ENCODE results near the gene CXCL10.
A peak's percentile ranks its signal among the peaks of the same experiment; 100 is the strongest.
"Not testable (repeated sequence)": the region's sequence is repeated elsewhere in the genome, so short reads cannot be mapped to it uniquely, and the experiment has no call there.

CXCL10 gene

DNA sequence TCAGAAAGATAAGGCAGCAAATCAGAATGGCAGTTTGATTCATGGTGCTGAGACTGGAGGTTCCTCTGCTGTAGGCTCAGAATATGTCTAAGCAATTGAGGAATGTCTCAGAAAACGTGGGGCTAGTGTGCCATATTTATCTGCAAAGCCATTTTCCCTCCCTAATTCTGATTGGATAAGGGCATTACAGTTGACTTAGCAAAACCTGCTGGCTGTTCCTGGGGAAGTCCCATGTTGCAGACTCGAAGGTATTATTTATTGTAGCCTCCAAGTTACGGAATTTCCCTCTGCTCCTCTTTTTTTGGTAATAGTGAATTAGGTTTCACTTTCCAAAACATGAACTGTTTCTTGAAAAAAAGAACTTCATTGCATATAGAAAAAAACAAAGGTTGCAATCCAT lies at the start of gene CXCL10:
Gene CXCL10, minus strand, starts transcription at position 109 of the 400 bp plus-strand sequence. Its CDS starts 66 bp downstream, at position 43.
- no peak for DNase-seq

DNA sequence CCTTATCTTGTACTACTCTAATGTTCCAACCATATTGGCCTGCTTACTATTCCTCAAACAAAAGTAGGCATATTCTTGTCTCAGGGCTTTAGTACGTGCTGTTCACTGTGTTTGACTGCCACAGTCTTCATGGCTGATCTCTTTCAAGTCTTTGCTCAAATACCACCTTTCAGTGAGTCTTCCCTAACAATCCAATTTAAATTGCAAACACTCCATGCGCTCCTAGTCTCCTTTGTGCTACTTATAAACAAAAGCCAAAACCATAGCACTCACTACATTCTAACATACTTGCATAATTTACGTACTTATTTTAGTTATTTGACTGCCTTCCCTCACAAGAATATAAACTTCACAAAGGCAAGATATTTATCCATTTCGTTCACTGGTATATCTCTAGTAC lies 49.5 kb upstream of the CXCL10 start:
- no peak for DNase-seq

DNA sequence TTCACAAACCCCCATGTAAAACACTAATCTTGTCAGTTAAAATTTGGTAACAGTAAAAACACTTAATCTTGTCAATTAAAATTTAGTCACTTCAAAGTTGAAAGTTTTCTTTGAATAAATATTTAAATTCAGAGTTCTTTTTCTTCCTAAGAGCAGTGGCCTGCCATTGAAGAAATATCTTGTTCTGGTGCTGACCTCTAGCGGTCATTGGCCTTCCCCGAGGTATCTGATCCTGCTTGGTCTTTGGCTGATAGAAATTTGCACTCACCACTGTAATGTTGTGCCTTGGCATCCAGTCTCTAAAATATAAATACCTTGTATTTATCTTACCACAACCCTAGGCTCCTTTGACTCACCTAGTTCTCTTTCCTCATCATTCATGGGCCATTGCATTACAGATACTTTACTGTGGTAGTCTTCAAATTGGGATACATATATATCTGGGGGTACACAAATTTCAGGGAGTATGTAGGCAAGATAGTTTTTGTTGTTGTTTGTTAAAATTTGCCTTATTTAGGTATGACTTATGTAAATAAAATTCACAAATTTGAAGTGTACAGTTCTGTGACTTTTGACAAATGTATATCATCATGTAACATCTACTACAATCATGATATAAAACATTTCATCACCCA lies 44.5 kb upstream of the CXCL10 start:
- DNase-seq: peak; percentile 81

DNA sequence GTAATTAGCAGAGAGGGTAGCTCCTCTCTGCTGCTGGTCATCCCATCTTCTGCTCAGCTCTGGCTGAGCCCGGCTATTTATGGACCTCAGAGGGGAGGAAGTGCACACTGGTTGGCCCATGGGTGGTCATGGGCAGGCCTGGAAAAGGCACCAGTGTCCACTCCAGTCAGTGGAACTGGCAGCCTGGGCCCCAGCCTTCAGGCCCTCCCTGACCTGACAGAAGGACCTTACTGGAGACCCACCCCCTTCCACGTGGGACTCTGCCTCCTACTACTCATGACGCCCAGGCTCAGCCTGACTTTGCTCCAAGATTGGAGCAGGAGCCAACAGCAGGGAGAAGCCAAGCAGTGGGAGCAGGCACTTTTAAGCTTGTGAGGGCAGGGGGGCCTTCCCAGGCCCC lies 43.2 kb upstream of the CXCL10 start:
- DNase-seq: no peak

DNA sequence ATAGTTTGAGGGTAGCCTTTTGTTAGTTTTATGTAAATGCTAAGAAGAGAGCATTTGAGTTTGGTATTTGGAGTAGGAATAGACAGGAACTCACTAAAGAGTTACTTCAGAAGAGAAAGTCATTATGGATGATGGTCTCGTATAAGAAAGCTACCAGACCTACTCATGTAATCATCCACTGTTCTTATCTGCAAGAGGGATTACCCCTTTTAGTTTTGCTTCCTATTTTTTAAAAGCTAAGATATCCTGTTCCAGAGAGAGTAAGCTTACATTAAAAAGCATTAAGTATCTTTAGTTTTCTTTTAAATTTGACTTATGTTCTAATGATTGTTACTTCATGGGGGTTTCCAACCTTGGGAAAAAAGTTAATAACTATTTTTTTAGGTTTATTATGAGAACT lies 38.7 kb upstream of the CXCL10 start:
- DNase-seq: no peak

DNA sequence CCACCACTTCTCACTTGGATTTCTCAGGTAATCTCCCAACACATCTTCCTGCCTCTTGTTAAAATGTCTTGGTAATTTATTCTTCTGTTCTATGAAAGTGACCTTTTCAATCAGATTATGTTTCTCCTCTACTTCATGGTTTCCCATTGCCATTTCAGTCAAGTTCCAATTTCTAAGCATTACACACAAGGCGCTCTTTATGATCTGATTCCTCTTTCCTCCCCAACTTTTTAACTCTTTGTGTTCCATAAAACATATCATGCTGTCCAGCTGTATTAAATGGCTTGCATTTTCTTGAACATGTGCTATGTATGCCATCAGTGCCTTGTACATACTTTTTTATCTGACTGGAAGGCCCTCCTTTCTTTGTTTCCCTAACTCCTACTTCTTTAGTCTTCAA lies 38.1 kb upstream of the CXCL10 start:
- no peak for DNase-seq

DNA sequence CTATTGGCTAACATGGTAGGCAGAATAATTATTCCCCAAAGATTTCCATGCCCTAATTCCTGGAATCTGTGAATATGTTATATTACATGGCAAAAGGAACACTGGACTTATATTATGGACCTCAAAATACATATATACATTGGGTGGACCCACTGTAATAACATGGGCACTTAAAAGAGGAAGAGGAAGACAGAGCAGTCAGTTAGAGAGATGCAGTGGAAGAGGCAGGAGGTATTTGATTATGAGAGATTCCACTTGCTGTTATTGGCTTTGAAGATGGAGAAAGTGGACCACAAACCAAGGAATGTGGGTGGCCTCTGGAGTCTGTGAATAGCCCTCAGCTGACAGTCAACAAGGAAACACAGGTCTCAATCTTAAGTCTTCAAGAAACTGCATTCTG lies 37.2 kb upstream of the CXCL10 start:
- no peak for DNase-seq

DNA sequence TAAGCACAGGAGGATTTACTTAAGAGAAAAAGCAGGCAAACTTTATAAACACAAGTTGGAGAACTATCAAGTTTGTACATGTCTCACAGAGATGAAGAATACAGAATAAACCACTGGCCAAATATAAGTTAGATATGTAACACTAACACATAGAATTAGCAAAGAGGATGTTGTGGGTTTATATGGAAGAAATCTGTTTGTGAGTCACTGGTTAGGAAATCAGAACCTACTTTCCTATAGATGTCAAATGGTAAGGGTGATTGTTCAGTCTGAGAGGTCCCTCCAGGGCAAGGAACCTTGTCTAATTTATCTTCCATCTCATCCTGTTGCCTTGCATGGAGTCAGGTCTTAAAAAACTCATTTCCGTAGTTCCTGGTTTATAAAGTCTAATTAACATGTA lies 36.5 kb upstream of the CXCL10 start:
- no peak for DNase-seq

DNA sequence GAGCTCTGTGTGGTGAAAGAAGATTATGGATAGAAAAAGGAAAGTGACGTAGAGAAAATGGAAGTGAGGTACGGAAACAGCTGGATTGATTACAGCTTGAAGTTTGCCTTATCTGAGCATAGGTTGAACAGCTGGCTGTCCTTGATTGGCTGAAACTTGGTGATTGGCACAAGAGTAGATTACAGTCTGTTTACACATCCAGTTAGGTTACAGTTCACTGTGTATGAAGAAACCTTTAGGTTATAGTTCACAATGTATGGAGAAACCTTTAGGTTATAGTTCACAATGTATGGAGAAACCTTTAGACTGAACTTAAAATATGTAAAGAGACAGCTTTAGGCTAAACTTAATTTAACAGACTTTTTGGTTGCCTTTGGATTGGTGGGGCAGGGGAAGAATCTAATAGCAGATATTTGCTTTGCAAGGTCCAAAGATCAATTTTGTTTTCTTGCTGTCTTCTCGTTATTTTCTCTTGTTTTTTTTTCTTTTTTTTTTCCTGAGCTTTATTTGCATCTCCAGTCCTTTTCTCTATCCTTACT lies 35.7 kb upstream of the CXCL10 start:
- DNase-seq: no peak

DNA sequence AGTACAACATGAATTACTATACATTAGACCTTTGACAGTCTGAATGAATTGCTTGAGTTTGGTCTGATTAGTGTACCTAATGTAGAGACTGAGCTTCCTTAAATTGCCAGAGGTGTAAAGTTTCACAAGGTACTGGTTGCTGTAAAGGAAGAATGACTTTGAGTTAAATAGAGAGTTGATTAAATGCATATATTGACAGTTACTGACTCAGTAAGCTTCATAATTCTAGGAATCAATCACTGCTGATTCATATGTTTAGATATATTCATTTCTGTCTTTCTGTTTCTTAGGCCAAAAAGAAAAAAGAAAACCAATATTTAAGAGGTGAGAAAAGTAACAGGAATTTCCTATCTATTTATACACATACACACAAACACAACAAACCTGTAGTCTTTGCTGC lies 35.0 kb upstream of the CXCL10 start:
- DNase-seq: no peak

DNA sequence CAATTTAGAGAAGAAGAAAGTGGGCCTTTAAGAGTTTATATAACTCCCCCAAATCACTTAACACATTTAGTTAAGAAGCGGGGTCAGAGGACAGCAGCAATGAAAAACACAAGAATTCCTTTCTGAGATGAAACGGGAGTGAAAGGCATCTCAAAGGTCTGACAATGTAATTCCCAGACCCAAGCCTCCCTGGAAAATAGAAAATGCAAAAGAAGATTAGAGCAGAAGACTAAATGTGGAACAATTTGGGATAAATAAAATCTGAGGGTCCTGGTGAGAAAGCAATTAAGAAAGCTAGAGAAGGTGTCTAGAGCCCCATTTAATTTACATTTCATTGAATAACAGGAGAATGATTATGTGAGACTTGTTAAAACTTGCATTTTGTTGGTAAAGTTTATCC lies 32.1 kb upstream of the CXCL10 start:
- no peak for DNase-seq

DNA sequence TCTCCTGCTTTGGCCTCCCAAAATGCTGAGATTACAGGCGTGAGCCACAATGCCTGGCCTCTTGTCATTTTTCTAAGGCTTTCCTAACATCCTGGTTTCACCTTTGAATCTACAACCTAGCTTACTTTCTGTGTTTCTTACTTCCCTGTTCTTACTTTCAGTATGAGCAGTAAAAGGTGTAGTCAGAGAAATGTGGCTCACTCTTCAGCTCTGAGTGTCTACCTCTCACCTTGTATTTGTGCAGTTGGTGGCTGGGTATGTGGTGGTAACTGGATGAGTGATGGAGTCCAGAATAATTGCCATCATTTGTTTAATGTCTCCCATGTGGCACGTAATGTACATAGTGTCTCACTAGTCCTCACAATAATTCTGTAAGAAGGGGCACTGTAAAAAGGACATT lies 31.7 kb upstream of the CXCL10 start:
- DNase-seq: no peak

DNA sequence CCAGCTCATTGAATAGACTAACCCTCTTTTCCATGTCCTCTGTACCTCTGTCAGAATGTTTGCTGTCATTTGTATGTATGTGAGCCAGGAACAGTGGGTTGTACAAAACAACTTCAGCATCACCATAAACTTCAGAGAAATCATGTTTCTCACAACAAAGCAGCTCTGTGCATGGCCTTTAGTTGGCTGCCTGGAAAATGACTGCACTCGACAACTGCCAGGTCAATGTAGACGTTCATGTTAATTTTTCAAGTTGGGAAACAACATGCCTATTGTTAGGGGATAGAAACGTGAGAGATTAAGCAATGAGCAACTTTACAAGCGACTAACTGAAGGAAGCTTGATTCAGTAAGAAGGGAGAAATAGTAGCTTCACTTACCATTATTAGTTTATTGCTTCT lies 30.4 kb upstream of the CXCL10 start:
- DNase-seq: no peak

DNA sequence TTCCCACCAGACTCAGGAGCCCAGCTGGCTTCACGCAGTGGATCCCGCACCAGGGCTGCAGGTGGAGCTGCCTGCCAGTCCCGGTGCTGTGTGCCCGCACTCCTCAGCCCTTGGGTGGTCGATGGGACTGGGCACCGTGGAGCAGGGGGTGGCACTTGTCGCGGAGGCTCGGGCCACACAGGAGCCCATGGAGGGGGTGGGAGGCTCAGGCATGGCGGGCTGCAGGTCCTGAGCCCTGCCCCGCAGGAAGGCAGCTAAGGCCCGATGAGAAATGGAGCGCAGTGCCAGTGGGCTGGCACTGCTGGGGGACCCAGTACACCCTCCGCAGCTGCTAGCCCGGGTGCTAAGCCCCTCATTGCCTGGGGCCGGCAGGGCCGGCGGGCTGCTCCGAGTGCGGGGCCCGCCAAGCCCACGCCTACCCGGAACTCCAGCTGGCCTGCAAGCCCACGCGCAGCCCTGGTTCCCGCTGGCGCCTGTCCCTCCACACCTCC lies 27.3 kb upstream of the CXCL10 start:
- not testable (repeated sequence) for DNase-seq

DNA sequence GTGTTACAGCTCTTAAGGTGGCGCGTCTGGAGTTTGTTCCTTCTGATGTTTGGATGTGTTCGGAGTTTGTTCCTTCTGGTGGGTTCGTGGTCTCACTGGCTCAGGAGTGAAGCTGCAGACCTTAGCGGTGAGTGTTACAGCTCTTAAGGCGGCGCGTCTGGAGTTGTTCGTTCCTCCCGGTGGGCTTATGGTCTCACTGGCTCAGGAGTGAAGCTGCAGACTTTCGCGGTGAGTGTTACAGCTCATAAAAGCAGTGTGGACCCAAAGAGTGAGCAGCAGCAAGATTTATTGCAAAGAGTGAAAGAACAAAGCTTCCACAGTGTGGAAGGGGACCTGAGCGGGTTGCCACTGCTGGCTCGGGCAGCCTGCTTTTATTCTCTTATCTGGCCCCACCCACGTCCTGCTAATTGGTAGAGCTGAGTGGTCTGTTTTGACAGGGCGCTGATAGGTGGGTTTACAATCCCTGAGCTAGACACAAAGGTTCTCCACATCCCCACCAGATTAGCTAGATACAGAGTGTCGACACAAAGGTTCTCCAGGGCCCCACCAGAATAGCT lies 26.6 kb upstream of the CXCL10 start:
- DNase-seq: not testable (repeated sequence)

DNA sequence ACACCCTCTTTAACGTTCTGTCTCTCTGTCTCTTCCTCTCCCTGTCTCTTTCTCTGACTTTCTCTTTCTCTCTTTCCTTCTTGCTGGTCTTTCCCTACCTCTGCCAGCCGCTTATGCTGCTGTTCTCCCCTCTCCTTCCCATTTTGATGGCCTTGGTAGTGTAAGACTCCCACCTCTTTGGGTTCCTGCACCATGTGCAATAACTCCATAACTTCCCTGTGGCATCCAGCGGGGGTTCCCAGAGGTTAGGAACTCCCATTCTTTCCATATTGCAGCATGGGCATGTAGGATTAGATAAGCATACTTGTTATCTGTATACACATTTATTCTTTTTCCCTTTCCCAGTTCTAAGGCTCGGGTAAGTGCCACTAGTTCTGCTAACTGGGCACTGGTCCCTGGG lies 21.4 kb upstream of the CXCL10 start:
- DNase-seq: not testable (repeated sequence)

DNA sequence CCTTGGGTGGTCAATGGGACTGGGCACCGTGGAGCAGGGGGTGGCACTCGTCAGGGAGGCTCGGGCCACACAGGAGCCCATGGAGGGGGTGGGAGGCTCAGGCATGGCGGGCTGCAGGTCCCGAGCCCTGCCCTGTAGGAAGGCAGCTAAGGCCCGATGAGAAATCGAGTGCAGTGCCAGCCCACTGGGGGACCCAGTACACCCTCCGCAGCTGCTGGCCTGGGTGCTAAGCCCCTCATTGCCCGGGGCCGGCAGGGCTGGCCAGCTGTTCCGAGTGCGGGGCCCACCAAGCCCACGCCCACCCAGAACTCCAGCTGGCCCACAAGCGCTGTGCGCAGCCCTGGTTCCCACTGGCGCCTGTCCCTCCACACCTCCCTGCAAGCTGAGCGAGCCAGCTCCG lies 20.0 kb upstream of the CXCL10 start:
- not testable (repeated sequence) for DNase-seq

DNA sequence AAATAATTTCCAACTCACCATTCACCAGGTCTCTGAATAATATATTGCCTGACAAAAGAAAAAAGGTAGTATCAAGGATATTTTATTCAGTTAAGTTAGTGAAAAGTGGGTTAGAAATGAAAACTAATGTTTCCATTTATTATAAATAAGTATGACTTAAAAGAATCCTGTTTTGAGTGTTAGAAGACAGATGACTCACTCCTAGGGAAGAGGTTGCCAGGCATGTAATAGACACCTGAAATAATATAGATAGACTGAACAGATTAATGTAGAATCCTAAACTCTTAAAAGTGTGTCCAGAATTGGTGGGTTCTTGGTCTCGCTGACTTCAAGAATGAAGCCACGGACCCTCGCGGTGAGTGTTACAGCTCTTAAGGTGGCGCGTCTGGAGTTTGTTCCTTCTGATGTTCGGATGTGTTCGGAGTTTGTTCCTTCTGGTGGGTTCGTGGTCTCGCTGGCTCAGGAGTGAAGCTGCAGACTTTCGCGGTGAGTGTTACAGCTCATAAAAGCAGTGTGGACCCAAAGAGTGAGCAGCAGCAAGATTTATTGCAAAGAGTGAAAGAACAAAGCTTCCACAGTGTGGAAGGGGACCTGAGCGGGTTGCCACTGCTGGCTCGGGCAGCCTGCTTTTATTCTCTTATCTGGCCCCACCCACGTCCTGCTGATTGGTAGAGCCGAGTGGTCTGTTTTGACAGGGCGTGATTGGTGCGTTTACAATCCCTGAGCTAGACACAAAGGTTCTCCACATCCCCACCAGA lies 19.1 kb upstream of the CXCL10 start:
- DNase-seq: not testable (repeated sequence)

DNA sequence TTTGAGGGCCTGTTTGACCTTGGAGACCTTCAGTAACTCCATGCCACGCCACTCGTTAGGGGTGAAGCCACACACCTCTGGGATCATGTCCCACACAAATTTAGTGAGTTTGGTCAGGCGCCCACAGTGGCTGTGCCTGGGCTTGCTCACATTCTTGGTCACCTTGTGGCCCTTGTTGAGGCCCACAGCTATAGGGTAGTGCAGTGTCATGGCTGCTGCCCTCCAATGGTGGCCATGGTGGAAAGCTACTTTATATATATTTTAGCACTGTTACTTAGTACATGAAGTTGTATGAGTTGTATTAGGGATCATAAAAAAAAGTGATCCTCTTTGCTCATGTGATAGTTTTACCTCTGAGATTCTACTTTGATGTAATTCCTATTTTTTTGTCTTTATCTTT lies 13.6 kb upstream of the CXCL10 start:
- no peak for DNase-seq

DNA sequence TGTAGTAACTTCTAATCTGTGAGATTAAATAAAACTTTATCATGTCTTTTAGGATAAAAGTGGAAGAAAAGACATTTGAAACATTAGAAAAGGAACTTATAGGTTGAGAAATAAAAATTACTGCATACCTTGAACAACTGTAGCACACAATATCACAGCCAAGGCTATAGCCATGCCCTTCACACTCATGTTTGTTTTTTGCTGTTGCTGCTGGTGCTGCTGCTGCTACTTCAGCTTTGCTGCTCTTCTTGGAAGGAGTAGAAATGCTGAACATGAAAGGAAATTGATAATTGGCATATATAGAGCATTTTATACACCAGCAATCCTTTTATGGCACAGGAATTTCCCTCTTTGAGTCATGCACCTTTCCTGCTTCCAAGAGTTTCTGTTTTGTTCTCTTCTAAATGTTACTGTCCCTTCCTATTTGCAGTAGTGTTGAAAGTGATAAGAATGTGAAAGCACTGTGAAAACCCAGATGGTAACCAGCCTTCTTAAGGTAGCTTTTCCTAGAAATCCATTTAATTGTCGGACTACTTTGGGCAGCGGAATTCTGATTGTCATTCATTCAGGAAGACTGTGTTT lies 12.6 kb upstream of the CXCL10 start, which contains the start of gene CXCL11:
Gene CXCL11, minus strand, starts transcription at position 272 of the 582 bp plus-strand sequence. Its CDS starts 83 bp downstream, at position 189.
- no peak for DNase-seq

DNA sequence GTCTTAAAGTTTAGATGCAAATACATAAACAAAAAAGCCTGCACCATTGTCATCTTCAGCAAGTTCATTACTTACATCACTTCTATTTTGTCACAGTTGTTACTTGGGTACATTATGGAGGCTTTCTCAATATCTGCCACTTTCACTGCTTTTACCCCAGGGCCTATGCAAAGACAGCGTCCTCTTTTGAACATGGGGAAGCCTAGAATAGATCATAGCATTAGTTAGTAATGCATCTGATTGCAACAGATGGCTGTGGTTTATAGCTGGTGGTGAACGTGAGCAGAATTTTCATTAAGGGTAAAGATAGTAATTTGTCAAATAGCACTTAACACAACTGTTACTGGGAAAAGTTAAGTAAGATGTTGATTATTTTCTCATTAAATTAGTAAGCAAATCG lies 11.8 kb upstream of the CXCL10 start:
- DNase-seq: no peak

DNA sequence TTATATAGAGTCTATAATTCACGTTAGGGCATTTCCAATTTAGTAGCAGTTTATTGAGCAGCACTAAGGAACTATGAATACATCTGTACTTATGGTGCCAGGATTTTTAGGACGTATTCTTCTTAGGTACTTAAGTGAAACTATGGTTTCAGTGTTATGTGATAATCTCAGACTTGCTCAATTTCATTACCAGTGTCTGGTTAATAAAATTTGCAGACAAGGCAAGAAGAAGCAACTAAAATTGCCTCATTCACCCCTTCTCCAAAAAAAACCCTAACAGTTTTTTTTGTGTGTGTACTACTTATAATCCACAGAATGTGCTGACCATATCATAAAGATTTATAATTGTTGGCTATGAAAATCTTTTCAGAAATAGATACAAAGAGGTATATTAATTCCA lies 6.0 kb upstream of the CXCL10 start:
- DNase-seq: no peak

DNA sequence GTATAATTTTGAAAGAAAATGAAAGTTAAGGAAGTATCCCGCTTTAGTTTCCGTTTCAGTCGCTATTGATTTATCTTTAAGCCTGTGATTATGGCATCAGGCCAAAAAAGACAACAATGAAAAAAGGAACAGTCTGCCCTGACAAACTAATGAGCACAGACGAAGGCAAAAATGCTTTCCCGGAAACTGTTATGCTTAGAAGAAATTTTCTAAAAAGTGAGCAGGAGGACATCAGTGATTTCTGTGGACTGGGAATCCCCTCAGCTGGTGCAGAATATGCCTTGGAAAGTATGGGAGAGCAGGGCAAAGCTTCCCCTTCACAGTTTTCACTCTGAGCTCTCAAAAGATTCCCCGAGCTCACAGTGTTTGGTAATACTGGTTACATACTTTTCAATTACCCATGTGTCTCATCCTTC lies 5.1 kb upstream of the CXCL10 start:
- peak; percentile 42 for DNase-seq

Measured in NCI-H510A treated with DMSO at 0.1 percent for 48 hours (cell line).